HG03460 (cell line): ENCODE results near the gene SUV39H1.
A peak's percentile ranks its signal among the peaks of the same experiment; 100 is the strongest.
"Not testable (repeated sequence)": the region's sequence is repeated elsewhere in the genome, so short reads cannot be mapped to it uniquely, and the experiment has no call there.

Experiments
- ATAC-seq: cut with Tn5 transposase; IDR thresholded peaks from one replicate; pipeline ENCODE4 v1.9.1; 2021; ENCODE audit not compliant: unreplicated experiment

SUV39H1 gene

GRCh38 chrX:48685416-48685815 lies 11.1 kb upstream of the SUV39H1 start:
- ATAC-seq = no peak

DNA sequence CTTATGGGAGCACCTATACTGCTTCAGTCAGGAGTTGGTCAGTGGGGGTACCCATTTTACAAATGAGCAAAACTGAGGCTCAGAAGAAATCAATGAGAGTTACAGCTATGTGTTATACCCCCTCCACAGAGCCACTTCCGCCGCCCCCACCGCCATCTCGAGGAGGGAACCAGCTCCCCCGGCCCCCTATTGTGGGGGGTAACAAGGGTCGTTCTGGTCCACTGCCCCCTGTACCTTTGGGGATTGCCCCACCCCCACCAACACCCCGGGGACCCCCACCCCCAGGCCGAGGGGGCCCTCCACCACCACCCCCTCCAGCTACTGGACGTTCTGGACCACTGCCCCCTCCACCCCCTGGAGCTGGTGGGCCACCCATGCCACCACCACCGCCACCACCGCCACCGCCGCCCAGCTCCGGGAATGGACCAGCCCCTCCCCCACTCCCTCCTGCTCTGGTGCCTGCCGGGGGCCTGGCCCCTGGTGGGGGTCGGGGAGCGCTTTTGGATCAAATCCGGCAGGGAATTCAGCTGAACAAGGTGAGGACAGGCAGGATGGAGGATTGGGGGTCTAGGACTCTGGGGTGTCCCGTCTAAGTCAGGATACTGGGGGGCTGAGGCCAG lies 7.9 kb upstream of the SUV39H1 start:
- ATAC-seq = no peak

DNA sequence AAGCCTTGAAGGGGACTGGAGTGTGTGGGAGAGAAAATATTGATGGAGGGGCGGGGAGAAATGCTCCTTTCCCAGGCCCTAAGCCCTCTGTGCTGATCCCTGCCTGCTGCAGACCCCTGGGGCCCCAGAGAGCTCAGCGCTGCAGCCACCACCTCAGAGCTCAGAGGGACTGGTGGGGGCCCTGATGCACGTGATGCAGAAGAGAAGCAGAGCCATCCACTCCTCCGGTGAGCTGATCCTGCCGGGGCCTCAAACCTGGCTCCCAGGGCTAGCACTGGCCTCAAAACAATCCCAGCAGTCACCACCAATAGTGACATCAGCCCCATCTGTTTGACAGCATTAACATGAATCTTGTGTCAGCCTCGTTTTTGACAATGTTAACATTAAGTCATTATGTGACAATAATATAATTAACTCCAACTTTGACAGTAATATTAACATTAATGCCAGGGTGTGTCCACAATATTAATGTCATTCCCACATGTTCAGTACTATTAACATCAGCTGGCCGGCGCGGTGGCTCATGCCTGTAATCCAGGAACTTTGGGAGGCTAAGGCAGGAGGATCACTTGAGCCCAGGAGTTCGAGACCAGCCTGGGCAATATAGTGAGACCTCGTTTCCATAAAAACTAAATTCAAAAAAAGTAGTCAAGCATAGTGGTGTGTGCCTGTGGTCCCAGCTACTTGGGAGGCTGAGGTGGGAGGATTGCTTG lies 7.2 kb upstream of the SUV39H1 start:
- ATAC-seq = no peak

DNA sequence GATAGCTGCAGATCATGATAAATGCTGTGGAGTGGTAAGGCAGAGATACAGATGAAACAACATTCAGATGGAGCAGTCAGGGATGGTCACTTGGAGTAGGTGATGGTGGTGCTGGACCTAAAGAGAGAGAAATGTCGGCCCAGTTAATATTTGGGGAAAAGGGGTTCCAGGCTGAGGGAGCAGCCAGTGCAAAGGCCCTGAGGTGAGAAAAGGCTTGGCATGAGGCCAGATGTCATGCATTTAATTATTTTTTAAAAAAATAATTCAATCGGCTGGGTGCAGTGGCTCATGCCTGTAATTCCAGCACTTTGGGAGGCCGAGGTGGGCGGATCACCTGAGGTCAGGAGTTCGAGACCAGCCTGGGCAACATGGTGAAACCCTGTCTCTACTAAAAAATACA lies 4.8 kb upstream of the SUV39H1 start:
- ATAC-seq = not testable (repeated sequence)

DNA sequence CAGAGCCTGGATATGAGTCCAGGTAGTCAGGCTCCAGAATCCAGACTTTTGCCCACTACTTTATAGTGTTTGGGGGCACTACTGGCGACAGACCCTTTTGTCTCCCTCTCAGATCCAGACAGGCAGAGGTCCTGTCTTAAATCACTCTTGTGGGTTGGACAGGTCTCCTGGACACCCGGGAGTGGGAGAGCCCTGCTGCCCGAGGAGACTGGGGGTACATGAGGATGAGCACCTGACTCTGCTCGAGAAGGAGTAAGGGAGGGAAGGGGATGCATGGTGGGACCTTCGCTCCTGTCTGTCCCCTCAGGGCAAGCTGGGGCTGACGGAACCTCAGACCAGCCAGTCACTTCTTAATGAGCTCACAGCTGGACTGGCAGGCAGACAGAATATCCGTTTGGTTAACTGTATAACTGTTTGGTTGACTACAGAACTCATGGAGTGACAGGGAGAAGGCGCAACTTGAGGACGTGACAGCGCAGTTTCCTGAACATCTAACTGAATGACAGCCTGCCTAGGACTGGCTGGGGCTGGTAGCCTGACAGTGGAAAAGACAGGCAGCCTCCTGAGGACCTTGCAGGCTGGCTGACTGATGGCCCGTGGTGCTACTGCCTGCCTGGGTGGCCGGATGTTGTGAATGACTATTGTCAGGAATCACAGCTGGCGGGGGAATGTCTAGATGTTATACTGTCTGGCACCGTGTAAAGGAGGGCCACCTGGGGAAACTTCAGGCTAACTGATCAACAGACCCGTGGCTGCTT lies 1.6 kb upstream of the SUV39H1 start:
- no peak for ATAC-seq

DNA sequence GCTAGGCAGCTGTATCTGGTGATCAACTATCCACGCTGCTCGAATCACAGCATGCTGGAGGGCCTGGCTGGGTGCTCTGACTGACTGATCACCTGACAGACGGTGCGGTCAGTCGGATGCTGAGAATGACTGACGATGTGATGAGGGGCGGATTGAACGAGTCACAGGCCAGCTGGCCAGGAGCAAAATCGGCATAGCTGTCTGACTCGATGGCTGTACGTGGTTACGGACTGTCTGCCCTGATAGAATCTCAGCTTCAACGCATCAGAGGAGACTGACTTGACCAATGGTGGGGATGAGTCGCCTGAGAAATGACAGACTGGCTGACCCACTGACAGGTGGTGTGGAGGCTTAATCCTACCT lies 1.0 kb upstream of the SUV39H1 start:
- ATAC-seq = no peak

DNA sequence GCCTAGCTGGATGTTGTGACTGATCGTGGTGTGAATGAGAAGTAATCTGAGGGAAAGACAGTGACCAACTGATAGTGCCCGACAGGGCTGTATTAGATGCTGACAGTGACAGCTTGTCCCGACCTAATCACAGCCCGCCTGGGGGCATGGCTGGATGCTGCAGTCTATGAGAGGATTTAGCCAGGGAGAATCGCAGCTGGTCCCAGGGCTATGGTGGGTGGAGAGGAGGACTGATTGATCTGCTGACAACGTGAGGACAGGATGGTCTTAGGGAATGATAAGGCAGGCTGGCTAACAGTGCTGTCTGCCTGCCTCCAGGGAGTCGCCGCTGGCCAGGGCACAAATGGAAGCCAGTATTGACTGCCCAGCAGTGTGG lies 621 bp upstream of the SUV39H1 start:
- peak; percentile 11 for ATAC-seq

DNA sequence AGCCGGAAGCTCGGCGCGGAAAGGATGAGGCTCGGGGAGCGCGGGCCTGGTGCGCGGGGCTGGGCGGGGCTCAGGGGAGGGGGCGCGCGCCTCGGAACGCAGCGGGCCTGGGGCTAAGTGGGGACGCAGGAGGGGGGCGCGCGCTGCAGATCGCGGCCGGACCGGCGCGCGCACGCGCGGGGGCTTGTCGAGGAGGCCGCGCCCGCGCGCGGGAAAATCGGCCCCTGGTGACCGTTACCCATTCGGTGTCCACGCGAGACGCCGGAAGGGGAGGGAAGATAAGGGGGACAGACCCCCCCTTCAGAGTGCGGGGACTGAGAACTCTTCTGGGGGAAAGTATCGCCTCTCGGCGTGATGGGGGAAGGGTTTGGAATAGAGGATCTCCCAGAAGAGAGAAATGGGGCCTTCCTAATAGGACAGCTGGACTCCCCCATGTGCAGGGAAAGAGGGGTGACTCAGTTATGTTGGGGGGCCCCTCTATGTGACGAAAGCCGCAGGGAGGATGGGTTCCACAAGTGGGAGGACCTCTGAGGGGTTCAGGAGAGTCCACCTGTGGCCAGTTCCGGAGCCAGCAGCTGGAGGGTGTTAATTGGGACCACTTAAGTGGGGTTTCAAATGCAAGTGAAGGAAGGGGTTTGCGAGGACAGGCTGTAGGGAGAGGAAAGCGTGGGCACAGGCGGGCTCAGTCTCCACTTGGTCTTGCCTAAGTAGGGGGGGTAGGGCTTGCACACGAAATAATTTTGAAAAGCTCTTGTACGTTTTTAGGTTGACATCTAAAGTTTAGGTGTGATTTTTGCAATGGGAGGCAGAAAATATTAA lies 584 bp downstream of the SUV39H1 start:
- peak; percentile 19 for ATAC-seq

- ATAC-seq = no peak
Observed at GRCh38 chrX:48698306-48698705, 1.8 kb downstream of the SUV39H1 start.

DNA sequence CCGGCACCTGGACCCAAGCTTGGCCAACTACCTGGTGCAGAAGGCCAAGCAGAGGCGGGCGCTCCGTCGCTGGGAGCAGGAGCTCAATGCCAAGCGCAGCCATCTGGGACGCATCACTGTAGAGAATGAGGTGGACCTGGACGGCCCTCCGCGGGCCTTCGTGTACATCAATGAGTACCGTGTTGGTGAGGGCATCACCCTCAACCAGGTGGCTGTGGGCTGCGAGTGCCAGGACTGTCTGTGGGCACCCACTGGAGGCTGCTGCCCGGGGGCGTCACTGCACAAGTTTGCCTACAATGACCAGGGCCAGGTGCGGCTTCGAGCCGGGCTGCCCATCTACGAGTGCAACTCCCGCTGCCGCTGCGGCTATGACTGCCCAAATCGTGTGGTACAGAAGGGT lies 3.7 kb downstream of the SUV39H1 start:
- ATAC-seq = no peak

DNA sequence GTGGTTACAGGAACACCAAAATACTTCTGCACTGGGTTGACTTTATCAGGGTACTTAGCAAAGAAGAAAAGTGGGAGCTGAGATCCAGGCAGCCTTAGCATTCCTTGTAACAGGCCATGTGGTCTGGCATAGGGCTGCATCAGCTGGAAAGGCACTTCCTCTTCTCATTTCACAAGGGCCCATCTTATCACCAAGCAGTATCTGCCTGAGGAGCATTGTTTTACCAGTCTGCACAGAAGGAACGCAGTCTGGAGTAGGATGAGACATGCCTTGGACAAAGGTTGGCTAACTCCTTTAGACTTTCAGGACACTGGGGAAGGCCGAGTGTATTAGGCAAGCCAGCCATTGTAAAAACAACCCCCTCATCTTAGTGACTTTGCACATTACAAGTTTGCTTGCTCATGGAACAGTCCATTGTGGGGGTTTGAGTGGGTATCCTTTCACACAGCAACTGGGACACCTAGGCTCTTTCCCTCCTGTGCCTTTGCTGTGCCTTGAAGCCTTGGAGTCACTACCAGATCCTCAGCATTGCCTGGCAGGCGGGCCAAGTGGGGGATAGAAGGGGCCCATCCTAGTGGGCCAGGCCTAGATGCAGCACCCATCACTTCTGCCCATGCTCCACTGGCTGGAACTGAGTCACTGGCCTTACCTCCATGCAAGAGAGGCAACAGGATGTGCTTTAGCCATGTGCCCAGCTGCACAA lies 4.6 kb downstream of the SUV39H1 start:
- no peak for ATAC-seq

DNA sequence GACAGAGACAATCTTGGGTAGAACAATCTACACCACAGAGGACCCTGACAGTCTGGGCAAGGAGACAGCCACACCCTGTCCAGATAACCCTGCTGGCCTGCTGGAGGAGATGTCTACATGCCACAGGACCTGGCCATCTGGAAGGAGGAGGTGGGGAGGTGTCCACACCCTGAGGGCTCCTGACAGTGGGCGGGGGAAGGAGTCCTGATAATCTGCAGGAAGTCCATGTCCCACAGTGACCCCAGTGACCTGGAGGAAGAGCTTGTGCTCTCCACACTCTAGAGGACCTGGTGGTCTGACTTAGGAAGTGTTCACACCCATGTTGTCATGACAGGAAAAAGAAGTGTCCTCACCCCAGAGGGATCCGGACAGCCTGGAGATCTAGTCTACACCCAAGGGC lies 5.5 kb downstream of the SUV39H1 start:
- ATAC-seq = no peak

GRCh38 chrX:48702716-48703115 lies 6.2 kb downstream of the SUV39H1 start:
- ATAC-seq = no peak

GRCh38 chrX:48703228-48703627 lies 6.7 kb downstream of the SUV39H1 start:
- ATAC-seq = no peak

GRCh38 chrX:48703642-48704481 lies 7.3 kb downstream of the SUV39H1 start:
- no peak for ATAC-seq

GRCh38 chrX:48705871-48706270 lies 9.3 kb downstream of the SUV39H1 start:
- ATAC-seq = no peak

DNA sequence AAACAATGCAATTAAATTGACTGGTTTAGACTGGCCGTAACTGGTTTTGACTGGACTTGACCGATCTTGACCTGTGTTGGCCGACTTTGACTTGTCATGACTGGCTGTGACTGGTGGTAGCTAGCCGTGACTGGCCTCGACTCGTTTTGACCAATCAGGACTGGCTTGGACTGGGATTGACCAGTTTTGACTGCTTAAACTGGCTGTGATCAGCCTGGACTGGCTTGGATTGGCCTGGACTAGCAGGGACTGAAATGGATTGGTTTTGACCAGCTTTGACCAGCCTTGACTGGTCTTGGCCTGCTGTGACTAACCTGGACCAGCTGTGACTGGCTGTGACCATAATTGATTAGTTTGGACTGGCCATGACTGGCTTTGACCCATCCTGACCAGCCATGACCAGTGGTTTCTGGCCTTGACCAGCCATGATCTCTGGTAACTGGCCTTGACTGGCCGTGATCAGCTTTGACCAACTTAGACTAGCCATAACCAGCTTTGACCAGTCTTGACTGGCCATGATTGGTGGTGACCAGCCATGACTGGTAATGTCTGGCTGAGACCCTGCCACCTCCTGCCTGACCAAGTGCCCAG lies 13.1 kb downstream of the SUV39H1 start:
- no peak for ATAC-seq

GRCh38 chrX:48711162-48711928 lies 14.8 kb downstream of the SUV39H1 start:
- ATAC-seq = no peak
